Gastroesophageal sphincter (tissue), 4 donors: ENCODE results near the gene FH. TPM values are rescaled to one million over a fixed set of nuclear protein-coding genes. Genes with fewer than 3 reads are reported as not detected.

Experiments used
- ATAC-seq: fragments of 150-250 bp; one replicate; pipeline ENCODE4 v1.9.1; 2016; ENCODE audit warnings: mild to moderate bottlenecking, moderate library complexity
- H3K27ac ChIP-seq, 4 donors: fragments of 200-600 bp; sonication (generic) in 3 of 4; 1 replicate in 3 of 4; 2 replicates in 1 of 4; pipeline ENCODE4 v1.5.1; 2016 to 2019
- H3K27me3 ChIP-seq: fragments of 200-600 bp; sonication (generic); one replicate; pipeline ENCODE4 v1.5.1; 2019
- H3K36me3 ChIP-seq, 2 donors: fragments of 200-600 bp; sonication (generic); one replicate each; pipeline ENCODE4 v1.5.1; 2019; ENCODE audit warnings: control low read depth in 1 of 2
- H3K4me1 ChIP-seq, 3 donors: fragments of 200-600 bp; sonication (generic); 1 replicate in 2 of 3; 2 replicates in 1 of 3; pipeline ENCODE4 v1.5.1; 2016 to 2019; ENCODE audit warnings: control low read depth in 2 of 3
- H3K4me3 ChIP-seq, 2 donors: fragments of 200-600 bp; sonication (generic); one replicate each; pipeline ENCODE4 v1.5.1; 2019; ENCODE audit warnings: mild to moderate bottlenecking in 1 of 2, moderate library complexity in 1 of 2
- H3K9me3 ChIP-seq, 3 donors: fragments of 200-600 bp; sonication (generic); one replicate each; pipeline ENCODE4 v1.5.1; 2017 to 2019; ENCODE audit warnings: control low read depth in 2 of 3
- EP300 ChIP-seq: sonication (generic); formaldehyde crosslinking; IDR thresholded peaks from one replicate; pipeline ENCODE4 v1.6.1; 2017; ENCODE audit warnings: antibody characterized with exemption, mild to moderate bottlenecking
- POLR2A ChIP-seq, 2 donors: fragments of 450-650 bp; IDR thresholded peaks; one replicate each; pipeline ENCODE4 v1.6.1; 2017; ENCODE audit warnings: antibody characterized with exemption in 2 of 2, mild to moderate bottlenecking in 2 of 2, moderate library complexity in 1 of 2
- POLR2AphosphoS5 ChIP-seq: sonication (generic); formaldehyde crosslinking; IDR thresholded peaks from one replicate; pipeline ENCODE4 v1.6.1; 2017; ENCODE audit warnings: antibody characterized with exemption
- WGBS, 2 donors: methylation state at CpG; one replicate each; pipeline ENCODE4 v1.1.5; 2018; ENCODE audit warnings: low coverage in 1 of 2; 5-methylcytosine and 5-hydroxymethylcytosine counted together
- total RNA-seq, 4 donors: library from RNA; depleted of rRNA; stranded (reverse); fragments of >200 nt; gene quantifications; one replicate each; pipeline ENCODE4 v1.1.0, GENCODE V29; 2016
- TF ChIP-seq, protein P1 (sequence below), 4 experiments: fragments of 200-600 bp in 2 of 4; fragments of 450-650 bp in 2 of 4; sonication (generic) in 1 of 4; IDR thresholded peaks; one replicate each; pipeline ENCODE4 v1.5.1; 2017 to 2019; ENCODE audit warnings: antibody characterized with exemption in 4 of 4, mild to moderate bottlenecking in 2 of 4, moderate library complexity in 2 of 4

Gene FH
- total RNA-seq, 4 donors from 2014 or later, result 61.4 to 96.5 (median 72.8) TPM

DNA sequence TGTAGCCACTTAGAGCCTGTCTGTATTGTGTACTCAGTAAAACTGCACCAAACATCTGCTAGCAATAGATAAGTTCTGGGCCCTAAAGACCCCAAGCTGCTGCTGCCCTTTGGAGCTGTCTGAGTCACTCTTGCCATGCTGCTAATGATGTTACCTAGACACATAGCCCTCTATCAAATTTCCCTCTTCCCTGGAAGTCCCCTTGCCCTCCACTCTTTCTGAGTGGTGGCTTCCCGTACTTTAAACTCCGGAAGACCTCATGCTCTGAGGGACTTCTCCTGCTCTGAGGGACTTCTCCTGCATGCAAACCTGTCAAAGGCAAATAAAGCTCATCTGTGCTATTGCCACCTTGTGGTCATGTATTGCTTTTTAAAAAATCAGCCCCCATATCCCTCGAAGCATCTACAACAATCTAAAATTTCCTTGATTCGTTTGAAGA lies 34.0 kb downstream of the FH start:
- H3K36me3 ChIP-seq, result no peaks in the 10 kb centered on the region
- TF ChIP-seq POLR2A (IDR thresholded peaks at IDR 0.05) (no peak), EP300 (no peak), POLR2AphosphoS5 (no peak)
- TF ChIP-seq, protein P1, sequence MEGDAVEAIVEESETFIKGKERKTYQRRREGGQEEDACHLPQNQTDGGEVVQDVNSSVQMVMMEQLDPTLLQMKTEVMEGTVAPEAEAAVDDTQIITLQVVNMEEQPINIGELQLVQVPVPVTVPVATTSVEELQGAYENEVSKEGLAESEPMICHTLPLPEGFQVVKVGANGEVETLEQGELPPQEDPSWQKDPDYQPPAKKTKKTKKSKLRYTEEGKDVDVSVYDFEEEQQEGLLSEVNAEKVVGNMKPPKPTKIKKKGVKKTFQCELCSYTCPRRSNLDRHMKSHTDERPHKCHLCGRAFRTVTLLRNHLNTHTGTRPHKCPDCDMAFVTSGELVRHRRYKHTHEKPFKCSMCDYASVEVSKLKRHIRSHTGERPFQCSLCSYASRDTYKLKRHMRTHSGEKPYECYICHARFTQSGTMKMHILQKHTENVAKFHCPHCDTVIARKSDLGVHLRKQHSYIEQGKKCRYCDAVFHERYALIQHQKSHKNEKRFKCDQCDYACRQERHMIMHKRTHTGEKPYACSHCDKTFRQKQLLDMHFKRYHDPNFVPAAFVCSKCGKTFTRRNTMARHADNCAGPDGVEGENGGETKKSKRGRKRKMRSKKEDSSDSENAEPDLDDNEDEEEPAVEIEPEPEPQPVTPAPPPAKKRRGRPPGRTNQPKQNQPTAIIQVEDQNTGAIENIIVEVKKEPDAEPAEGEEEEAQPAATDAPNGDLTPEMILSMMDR (IDR thresholded peaks at IDR 0.05), result no peak
- 84 to 94% methylated on average over 2 of the region's 4 CpGs for WGBS, 2 donors
- no peaks in the 10 kb centered on the region for H3K27me3 ChIP-seq
- no peak for ATAC-seq
- no peak overlapping the region for H3K27ac ChIP-seq
- H3K4me3 ChIP-seq, result no peak overlapping the region
- H3K9me3 ChIP-seq, result no peaks in the 10 kb centered on the region
- H3K4me1 ChIP-seq, result no peaks in the 10 kb centered on the region

DNA sequence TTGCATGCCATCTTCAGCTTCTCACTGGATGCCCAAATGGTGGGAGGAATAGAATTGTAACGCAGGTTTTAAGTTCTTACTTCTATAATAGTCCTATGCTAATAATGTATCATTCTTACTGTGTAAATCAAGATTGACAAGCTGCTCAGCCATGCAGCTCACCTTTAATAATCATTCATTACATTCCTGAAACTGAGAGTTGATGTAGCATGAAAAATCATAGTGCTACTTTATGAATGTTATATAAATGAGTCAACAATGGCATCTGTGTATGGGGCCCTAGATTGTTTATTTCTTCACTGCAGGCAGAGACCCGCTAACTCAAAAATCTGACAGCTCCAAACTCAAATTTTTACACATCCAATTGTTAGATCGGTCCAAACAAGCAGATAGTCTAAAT lies 34.4 kb downstream of the FH start:
- TF ChIP-seq POLR2A (IDR thresholded peaks at IDR 0.05) (no peak), POLR2AphosphoS5 (no peak), EP300 (no peak)
- TF ChIP-seq, protein P1 (IDR thresholded peaks at IDR 0.05), result no peak
- no peak overlapping the region for H3K4me3 ChIP-seq
- no peaks in the 10 kb centered on the region for H3K4me1 ChIP-seq
- no peaks in the 10 kb centered on the region for H3K36me3 ChIP-seq
- no peaks in the 10 kb centered on the region for H3K27me3 ChIP-seq
- ATAC-seq, result no peak
- WGBS, 2 donors, result 82 to 93% methylated on average over 3 of the region's 3 CpGs
- H3K9me3 ChIP-seq, result no peaks in the 10 kb centered on the region
- H3K27ac ChIP-seq, result no peak overlapping the region

DNA sequence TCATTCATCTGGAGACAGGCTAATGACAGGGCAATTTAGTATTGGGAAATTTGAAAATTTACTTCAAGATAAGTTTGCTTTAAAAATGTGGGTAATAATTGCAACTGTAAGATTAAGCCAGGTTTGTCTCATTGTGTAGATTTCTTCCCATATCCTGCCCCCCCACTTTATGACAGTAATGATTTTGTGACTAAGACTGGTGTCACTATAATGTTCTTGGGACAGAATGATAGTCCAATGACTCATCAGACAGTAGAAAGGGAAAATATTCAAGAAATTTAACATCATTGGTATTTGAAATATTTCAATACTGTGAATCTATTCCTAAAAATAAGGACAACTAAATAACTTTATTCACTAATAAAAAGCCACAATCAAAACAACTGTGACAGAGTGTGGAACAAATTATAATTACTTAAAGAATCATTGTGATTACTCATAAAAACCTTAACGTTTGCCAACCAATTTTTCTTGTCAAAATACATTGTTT lies 36.7 kb downstream of the FH start:
- Histone ChIP-seq H3K4me1 (no peaks in the 10 kb centered on the region), H3K27ac (no peak overlapping the region), H3K27me3 (no peaks in the 10 kb centered on the region), H3K36me3 (no peaks in the 10 kb centered on the region), H3K9me3 (no peaks in the 10 kb centered on the region), H3K4me3 (no peak overlapping the region)
- whole genome bisulfite sequencing, 2 donors, result 12 to 26% methylated on average over 1 of the region's 1 CpG
- ATAC-seq, result no peak
- TF ChIP-seq, protein P1 (IDR thresholded peaks at IDR 0.05), result no peak
- no peak for TF ChIP-seq POLR2A (IDR thresholded peaks at IDR 0.05)
- TF ChIP-seq POLR2AphosphoS5, result no peak
- no peak for TF ChIP-seq EP300

DNA sequence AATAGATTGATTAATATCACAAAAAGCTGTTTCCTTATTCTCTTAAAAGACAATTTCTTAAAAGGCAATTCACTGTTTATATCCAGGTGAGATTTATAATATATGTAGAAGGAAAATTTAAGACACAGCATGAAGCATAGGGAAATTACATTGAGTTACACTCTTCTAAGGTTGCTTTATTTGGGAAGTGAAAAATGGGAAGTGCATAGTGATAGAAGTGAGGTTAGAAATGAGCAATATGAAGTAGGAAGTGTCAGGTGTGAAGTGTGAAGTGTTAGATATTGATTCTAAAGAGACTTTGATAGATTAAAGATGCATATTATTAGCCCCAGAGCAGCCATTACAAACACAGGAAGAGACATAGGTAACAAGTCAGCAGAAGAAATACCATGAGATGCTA lies 40.3 kb downstream of the FH start:
- no peak overlapping the region for H3K27ac ChIP-seq
- no peak for ATAC-seq

DNA sequence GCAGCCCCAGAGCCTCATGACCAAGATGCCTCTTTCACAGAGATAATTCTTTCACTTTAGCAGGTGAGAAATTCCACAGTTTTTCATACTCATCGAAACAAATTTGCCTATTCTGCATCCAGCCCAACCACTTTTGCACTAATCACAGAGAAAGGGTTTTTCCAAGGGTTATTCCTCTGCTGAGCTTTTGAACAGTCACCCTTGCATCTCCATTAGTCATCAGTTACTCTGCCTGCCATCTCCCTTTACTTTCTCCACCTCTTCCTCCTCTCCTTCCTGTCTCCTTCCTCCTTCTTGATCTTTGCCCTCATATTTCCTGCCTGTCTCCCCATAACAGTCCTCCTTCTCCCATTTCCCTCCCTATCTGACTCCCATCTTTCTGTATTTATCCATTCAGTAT lies 43.9 kb downstream of the FH start:
- Histone ChIP-seq H3K9me3 (no peaks in the 10 kb centered on the region), H3K36me3 (no peaks in the 10 kb centered on the region), H3K4me3 (no peak overlapping the region), H3K27me3 (peaks cover 7% of the 10 kb centered on the region), H3K4me1 (no peaks in the 10 kb centered on the region), H3K27ac (no peak overlapping the region)
- TF ChIP-seq, protein P1 (IDR thresholded peaks at IDR 0.05), result no peak
- TF ChIP-seq POLR2A (IDR thresholded peaks at IDR 0.05), result no peak
- no peak for TF ChIP-seq EP300
- no peak for TF ChIP-seq POLR2AphosphoS5
- 94% methylated on average over 1 of the region's 1 CpG; no CpG with 5 or more reads in 1 of the 2 donors for WGBS, 2 donors
- no peak for ATAC-seq

More for the DNA sequence above, 40.3 kb downstream of the FH start:
- Histone ChIP-seq H3K36me3 (no peaks in the 10 kb centered on the region), H3K27me3 (no peaks in the 10 kb centered on the region), H3K9me3 (no peaks in the 10 kb centered on the region), H3K4me1 (no peaks in the 10 kb centered on the region), H3K4me3 (no peak overlapping the region)
- TF ChIP-seq POLR2A (IDR thresholded peaks at IDR 0.05) (no peak), POLR2AphosphoS5 (no peak), EP300 (no peak)
- TF ChIP-seq, protein P1 (IDR thresholded peaks at IDR 0.05), result no peak
